RWPE2 (cell line): ENCODE data around the gene OTOP3.

Experiments
- ATAC-seq: fragments of 200-7000 bp; cut with Tn5 transposase; 3 replicates; pipeline ENCODE4 v1.9.1; 2021; ENCODE audit warnings: low read depth
- DNase-seq: peaks from one replicate; pipeline ENCODE4 v3.0.0-alpha.2; 2020; ENCODE audit warnings: low spot score
- H3K27ac ChIP-seq: fragments of 450-650 bp; 2 replicates; pipeline ENCODE4 v1.5.1; 2017; ENCODE audit warnings: mild to moderate bottlenecking; ENCODE audit not compliant: poor library complexity, severe bottlenecking
- H3K27me3 ChIP-seq: fragments of 250-450 bp; sonication (Bioruptor Pico); 2 replicates; pipeline ENCODE4 v1.5.1; 2021; ENCODE audit warnings: mild to moderate bottlenecking, moderate library complexity; ENCODE audit not compliant: insufficient read depth, poor library complexity, severe bottlenecking
- H3K36me3 ChIP-seq: fragments of 250-450 bp; sonication (Bioruptor Pico); 2 replicates; pipeline ENCODE4 v1.5.1; 2020; ENCODE audit warnings: low read depth, mild to moderate bottlenecking, moderate library complexity
- H3K4me1 ChIP-seq: fragments of 250-450 bp; sonication (Bioruptor Pico); 2 replicates; pipeline ENCODE4 v1.5.1; 2021; ENCODE audit warnings: mild to moderate bottlenecking, moderate library complexity; ENCODE audit not compliant: insufficient read depth, poor library complexity, severe bottlenecking
- H3K4me3 ChIP-seq: fragments of 250-450 bp; sonication (Bioruptor Pico); 2 replicates; pipeline ENCODE4 v1.5.1; 2021; ENCODE audit warnings: mild to moderate bottlenecking, moderate library complexity; ENCODE audit not compliant: severe bottlenecking
- H3K9me3 ChIP-seq: fragments of 250-450 bp; sonication (Bioruptor Pico); 2 replicates; pipeline ENCODE4 v1.5.1; 2021; ENCODE audit warnings: mild to moderate bottlenecking, moderate library complexity; ENCODE audit not compliant: severe bottlenecking
- CTCF ChIP-seq: fragments of 450-650 bp; IDR thresholded peaks from one replicate; pipeline ENCODE4 v1.5.1; 2017; ENCODE audit warnings: mild to moderate bottlenecking, moderate library complexity; ENCODE audit not compliant: poor library complexity, severe bottlenecking

The OTOP3 gene

GRCh38 chr17:74977802-74978201, 42.1 kb downstream of the OTOP3 start:
- Histone ChIP-seq H3K27me3 (peaks cover 14% of the 10 kb centered on the region), H3K27ac (no peak overlapping the region), H3K4me3 (no peak overlapping the region), H3K9me3 (no peaks in the 10 kb centered on the region), H3K36me3 (no peaks in the 10 kb centered on the region), H3K4me1 (peaks cover 6% of the 10 kb centered on the region)
- ATAC-seq (no peak), DNase-seq (no peak)
- no peak for TF ChIP-seq CTCF

GRCh38 chr17:74978240-74978639, 42.5 kb downstream of the OTOP3 start:
- TF ChIP-seq CTCF: no peak
- no peak overlapping the region for H3K27ac ChIP-seq
- H3K9me3 ChIP-seq: no peaks in the 10 kb centered on the region
- ATAC-seq (no peak), DNase-seq (no peak)
- no peak overlapping the region for H3K4me3 ChIP-seq
- H3K27me3 ChIP-seq: peaks cover 10% of the 10 kb centered on the region
- H3K36me3 ChIP-seq: no peaks in the 10 kb centered on the region
- H3K4me1 ChIP-seq: peaks cover 6% of the 10 kb centered on the region

- DNase-seq: no peak
- Histone ChIP-seq H3K4me1 (peaks cover 6% of the 10 kb centered on the region), H3K4me3 (no peak overlapping the region), H3K9me3 (no peaks in the 10 kb centered on the region), H3K27ac (no peak overlapping the region), H3K27me3 (peaks cover 5% of the 10 kb centered on the region), H3K36me3 (no peaks in the 10 kb centered on the region)
- ATAC-seq: no peak
- TF ChIP-seq CTCF: no peak
Measured at GRCh38 chr17:74979408-74980146, 43.9 kb downstream of the OTOP3 start.

GRCh38 chr17:74981318-74981978, 45.8 kb downstream of the OTOP3 start:
- H3K36me3 ChIP-seq: no peaks in the 10 kb centered on the region
- no peaks in the 10 kb centered on the region for H3K27me3 ChIP-seq
- no peaks in the 10 kb centered on the region for H3K9me3 ChIP-seq
- no peak for DNase-seq
- H3K4me1 ChIP-seq: peaks cover 6% of the 10 kb centered on the region
- TF ChIP-seq CTCF: no peak
- peak; percentile 37; the same call in 2 of the 3 replicates for ATAC-seq
- peak overlapping the region; percentile 59 for H3K4me3 ChIP-seq
- peak overlapping the region; percentile 52 for H3K27ac ChIP-seq
